ENCODE data around the gene P4HTM.

GRCh38 chr3:49016414-49017228 is 26.6 kb downstream of the P4HTM start:
- TF ChIP-seq, protein P1, sequence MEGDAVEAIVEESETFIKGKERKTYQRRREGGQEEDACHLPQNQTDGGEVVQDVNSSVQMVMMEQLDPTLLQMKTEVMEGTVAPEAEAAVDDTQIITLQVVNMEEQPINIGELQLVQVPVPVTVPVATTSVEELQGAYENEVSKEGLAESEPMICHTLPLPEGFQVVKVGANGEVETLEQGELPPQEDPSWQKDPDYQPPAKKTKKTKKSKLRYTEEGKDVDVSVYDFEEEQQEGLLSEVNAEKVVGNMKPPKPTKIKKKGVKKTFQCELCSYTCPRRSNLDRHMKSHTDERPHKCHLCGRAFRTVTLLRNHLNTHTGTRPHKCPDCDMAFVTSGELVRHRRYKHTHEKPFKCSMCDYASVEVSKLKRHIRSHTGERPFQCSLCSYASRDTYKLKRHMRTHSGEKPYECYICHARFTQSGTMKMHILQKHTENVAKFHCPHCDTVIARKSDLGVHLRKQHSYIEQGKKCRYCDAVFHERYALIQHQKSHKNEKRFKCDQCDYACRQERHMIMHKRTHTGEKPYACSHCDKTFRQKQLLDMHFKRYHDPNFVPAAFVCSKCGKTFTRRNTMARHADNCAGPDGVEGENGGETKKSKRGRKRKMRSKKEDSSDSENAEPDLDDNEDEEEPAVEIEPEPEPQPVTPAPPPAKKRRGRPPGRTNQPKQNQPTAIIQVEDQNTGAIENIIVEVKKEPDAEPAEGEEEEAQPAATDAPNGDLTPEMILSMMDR (IDR thresholded peaks at IDR 0.05) = no peak
- no peak for TF ChIP-seq POLR2A (IDR thresholded peaks at IDR 0.05)
- no peak for TF ChIP-seq POLR2AphosphoS5 (IDR thresholded peaks at IDR 0.05)
